Stomach (tissue), 9 donors: ENCODE results near the gene NOTCH3. TPM values are rescaled to one million over a fixed set of nuclear protein-coding genes. Genes with fewer than 3 reads are reported as not detected.
A peak's percentile ranks its signal among the peaks of the same experiment; 100 is the strongest.

Experiments used
- DNase-seq, 2 donors: peaks; one replicate each; pipeline versions ENCODE4 v3.0.0 to v3.0.0-alpha.2; 2013 to 2019
- H3K27ac ChIP-seq, 5 donors: fragments of 200-600 bp in 4 of 5; sonication (generic) in 4 of 5; one replicate each; pipeline ENCODE4 v1.5.1; 2013 to 2019; ENCODE audit warnings: mild to moderate bottlenecking in 1 of 5, moderate library complexity in 1 of 5
- H3K27me3 ChIP-seq, 3 donors: fragments of 200-600 bp; sonication (generic); one replicate each; pipeline ENCODE4 v1.5.1; 2017 to 2019; ENCODE audit warnings: mixed run types in 1 of 3
- H3K36me3 ChIP-seq, 4 donors: fragments of 200-600 bp; sonication (generic); 1 replicate in 3 of 4; 2 replicates in 1 of 4; pipeline ENCODE4 v1.5.1; 2016 to 2019
- H3K4me1 ChIP-seq, 4 donors: fragments of 200-600 bp; sonication (generic); one replicate each; pipeline ENCODE4 v1.5.1; 2016 to 2019
- H3K4me3 ChIP-seq, 4 donors: fragments of 200-600 bp; sonication (generic) in 3 of 4; one replicate each; pipeline ENCODE4 v1.5.1; 2016 to 2019; ENCODE audit warnings: mild to moderate bottlenecking in 1 of 4
- H3K9me3 ChIP-seq, 4 donors: fragments of 200-600 bp; sonication (generic); one replicate each; pipeline ENCODE4 v1.5.1; 2016 to 2019
- CTCF ChIP-seq, 7 experiments: fragments of 450-650 bp in 4 of 7; fragments of 200-600 bp in 3 of 7; sonication (generic) in 3 of 7; IDR thresholded peaks; one replicate each; pipeline ENCODE4 v1.5.1; 2016 to 2019; ENCODE audit warnings: antibody characterized with exemption in 7 of 7, control low read depth in 2 of 7, mild to moderate bottlenecking in 1 of 7
- EP300 ChIP-seq: sonication (generic); formaldehyde crosslinking; IDR thresholded peaks from one replicate; pipeline ENCODE4 v1.6.1; 2017; ENCODE audit warnings: antibody characterized with exemption
- POLR2A ChIP-seq, 4 donors: fragments of 450-650 bp; IDR thresholded peaks; one replicate each; pipeline ENCODE4 v1.6.1; 2016; ENCODE audit warnings: antibody characterized with exemption in 4 of 4, control low read depth in 2 of 4, mild to moderate bottlenecking in 1 of 4, moderate library complexity in 1 of 4
- POLR2AphosphoS5 ChIP-seq, 3 donors: sonication (generic); formaldehyde crosslinking; IDR thresholded peaks; one replicate each; pipeline ENCODE4 v1.6.1; 2016; ENCODE audit warnings: antibody characterized with exemption in 3 of 3
- WGBS, 5 donors: extraction: QIAGEN DNeasy Blood & Tissue Kit in 3 of 5; methylation state at CpG; one replicate each; pipeline versions ENCODE4 v1.1.5 to v1.1.7; 2013 to 2018; 5-methylcytosine and 5-hydroxymethylcytosine counted together
- intact Hi-C: fragments of 100-400 bp; cut with DNase I; formaldehyde crosslinking; loops from one replicate; pipeline ENCODE4 v1.15.1; 2023; ENCODE audit warnings: low total_unique reads
- polyA plus RNA-seq, 3 donors: library from polyadenylated mRNA; stranded (reverse); fragments of 200-250 nt; gene quantifications; one replicate each; pipeline ENCODE4 v1.2.3, GENCODE V29; 2013
- total RNA-seq, 5 donors: library from RNA; depleted of rRNA; stranded (reverse); fragments of >200 nt; gene quantifications; one replicate each; pipeline versions ENCODE4 v1.1.0 to v1.2.3, GENCODE V29; 2014 to 2016
- donor health status: healthy with polysubstance abuse.
- donor health status: Bipolar disorder and iron deficiency.
- donor health status: healthy.

NOTCH3 gene
- total and polyA plus RNA-seq, 8 donors, result 1.2 to 54.5 (median 22.8) TPM

GRCh38 chr19:15138427-15138826, 62.4 kb downstream of the NOTCH3 start:
- TF ChIP-seq EP300 (no peak), CTCF (IDR thresholded peaks at IDR 0.05) (no peak), POLR2AphosphoS5 (IDR thresholded peaks at IDR 0.05) (no peak), POLR2A (IDR thresholded peaks at IDR 0.05) (no peak)
- 23 to 79% (median 63%) methylated on average over 1 of the region's 1 CpG for WGBS, 5 donors
- H3K27ac ChIP-seq, result no peak overlapping the region
- H3K4me3 ChIP-seq, result no peak overlapping the region
- H3K27me3 ChIP-seq, result no peaks in the 10 kb centered on the region
- no peak for DNase-seq
- H3K36me3 ChIP-seq, result no peaks in the 10 kb centered on the region
- H3K9me3 ChIP-seq, result peaks cover 3 to 12% (median 8%) of the 10 kb centered on the region in 4 donors
- no peaks in the 10 kb centered on the region for H3K4me1 ChIP-seq
- intact Hi-C loops, result no loop called here

- no peak overlapping the region for H3K4me3 ChIP-seq
- H3K36me3 ChIP-seq, result no peaks in the 10 kb centered on the region
- intact Hi-C loops, result no loop called here
- H3K9me3 ChIP-seq, result peaks cover 3 to 12% (median 8%) of the 10 kb centered on the region in 4 donors
- H3K27ac ChIP-seq, result no peak overlapping the region
- DNase-seq, result no peak
- no peaks in the 10 kb centered on the region for H3K27me3 ChIP-seq
- no peaks in the 10 kb centered on the region for H3K4me1 ChIP-seq
- TF ChIP-seq POLR2AphosphoS5 (IDR thresholded peaks at IDR 0.05), result no peak
- no peak for TF ChIP-seq EP300
- TF ChIP-seq POLR2A (IDR thresholded peaks at IDR 0.05), result no peak
- TF ChIP-seq CTCF (IDR thresholded peaks at IDR 0.05), result no peak
Observed at GRCh38 chr19:15137777-15138176, 63.0 kb downstream of the NOTCH3 start.

- Histone ChIP-seq H3K9me3 (peaks cover 3 to 12% (median 8%) of the 10 kb centered on the region in 4 donors), H3K4me1 (no peaks in the 10 kb centered on the region), H3K27ac (no peak overlapping the region), H3K27me3 (no peaks in the 10 kb centered on the region), H3K36me3 (no peaks in the 10 kb centered on the region), H3K4me3 (no peak overlapping the region)
- no peak for DNase-seq
- intact Hi-C loops, result no loop called here
- no peak for TF ChIP-seq POLR2A (IDR thresholded peaks at IDR 0.05)
- TF ChIP-seq EP300, result no peak
- TF ChIP-seq CTCF (IDR thresholded peaks at IDR 0.05), result no peak
- no peak for TF ChIP-seq POLR2AphosphoS5 (IDR thresholded peaks at IDR 0.05)
- WGBS, 5 donors, result 43 to 65% (median 52%) methylated on average over 2 of the region's 2 CpGs
Observed at GRCh38 chr19:15136234-15136954, 64.4 kb downstream of the NOTCH3 start.

GRCh38 chr19:15129856-15130585, 70.8 kb downstream of the NOTCH3 start:
- intact Hi-C loops, result no loop called here
- Histone ChIP-seq H3K27ac (no peak overlapping the region), H3K4me3 (no peak overlapping the region), H3K9me3 (no peaks in the 10 kb centered on the region), H3K4me1 (peaks cover 0 to 9% (median 4%) of the 10 kb centered on the region in 4 donors), H3K36me3 (no peaks in the 10 kb centered on the region), H3K27me3 (no peaks in the 10 kb centered on the region)
- TF ChIP-seq POLR2A (IDR thresholded peaks at IDR 0.05), result no peak
- TF ChIP-seq EP300, result no peak
- no peak for TF ChIP-seq POLR2AphosphoS5 (IDR thresholded peaks at IDR 0.05)
- no peak for TF ChIP-seq CTCF (IDR thresholded peaks at IDR 0.05)
- DNase-seq, result peak in 1 of 2 donors; percentile 82
- 49 to 57% (median 53%) methylated on average over 16 of the region's 16 CpGs for WGBS, 5 donors
